Ecto neural progenitor cell (in vitro differentiated cells): Measurements from ENCODE around the gene FAM47A.

ENCODE experiments used
- DNase-seq: peaks from one replicate; pipeline ENCODE4 v3.0.0-alpha.2; 2018; ENCODE audit warnings: low spot score

FAM47A gene

DNA sequence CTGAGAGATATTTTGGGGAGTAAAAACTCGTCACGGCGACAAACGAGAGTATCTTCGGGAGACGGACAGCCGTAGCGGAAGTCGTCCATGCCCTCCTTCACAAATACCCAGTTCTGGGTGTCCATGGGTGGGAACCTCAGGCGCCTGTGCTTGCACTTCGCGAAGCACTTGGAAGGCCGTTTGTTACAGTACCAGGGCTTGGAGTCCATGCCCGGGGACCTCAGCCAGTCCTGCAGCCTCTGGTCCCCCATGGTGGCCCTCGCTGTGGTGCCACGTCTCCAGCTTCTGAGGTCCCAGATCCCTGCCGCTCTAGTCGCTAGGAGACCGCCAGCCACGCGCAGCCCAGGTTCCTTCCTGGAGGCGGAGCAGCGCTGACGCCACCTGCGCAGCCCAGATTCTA is at the start of gene FAM47A:
TSS of gene FAM47A (minus strand) at position 287 of the 400 bp plus-strand sequence. CDS start at position 251, 36 bp downstream.
- DNase-seq = no peak

- no peak for DNase-seq
These were observed 15.2 kb upstream of the FAM47A start for GRCh38 chrX:34147345-34147744.

DNA sequence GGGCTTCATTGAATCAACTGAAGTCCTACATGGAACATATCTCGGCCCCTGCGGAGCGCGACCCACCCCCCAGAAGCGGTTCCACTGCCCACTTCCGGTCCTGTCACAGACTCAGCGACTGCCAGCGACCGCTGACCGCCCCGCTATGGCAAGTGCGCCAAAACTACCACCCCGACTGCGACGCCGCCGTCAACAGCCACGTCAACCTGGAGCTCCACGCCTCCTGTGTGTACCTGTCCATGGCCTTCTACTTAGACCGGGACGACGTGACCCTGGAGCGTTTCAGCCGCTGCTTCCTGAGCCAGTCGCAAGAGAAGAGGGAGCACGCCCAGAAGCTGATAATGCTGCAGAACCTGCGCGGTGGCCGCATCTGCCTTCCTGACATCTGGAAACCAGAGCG is 14.8 kb upstream of the FAM47A start:
- no peak for DNase-seq

- DNase-seq = no peak
These were observed 12.1 kb upstream of the FAM47A start for GRCh38 chrX:34144246-34144645.

DNA sequence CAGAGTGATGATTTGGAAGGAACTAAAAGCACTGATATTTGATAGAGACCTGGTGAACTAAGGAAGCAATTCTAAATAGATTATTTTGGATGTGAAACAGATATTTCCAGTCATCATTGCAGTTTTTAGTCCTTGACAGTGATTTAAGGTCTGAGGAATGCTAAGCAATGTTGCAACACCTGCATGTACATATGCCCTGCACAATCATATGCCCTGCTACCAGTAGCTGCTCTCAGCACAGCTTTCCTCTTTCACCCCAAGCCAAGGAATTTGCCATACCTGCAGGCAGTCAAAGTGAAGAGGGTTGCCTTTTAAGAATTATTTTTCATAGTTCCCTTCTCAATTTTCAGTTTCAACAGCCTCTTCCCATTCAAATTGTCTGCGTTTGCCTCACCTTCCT is 8.7 kb upstream of the FAM47A start:
- DNase-seq = no peak

- no peak for DNase-seq
These were observed 952 bp downstream of the FAM47A start for GRCh38 chrX:34130980-34131744.

- DNase-seq = no peak
These were observed 1.6 kb downstream of the FAM47A start for GRCh38 chrX:34130501-34130900.

DNA sequence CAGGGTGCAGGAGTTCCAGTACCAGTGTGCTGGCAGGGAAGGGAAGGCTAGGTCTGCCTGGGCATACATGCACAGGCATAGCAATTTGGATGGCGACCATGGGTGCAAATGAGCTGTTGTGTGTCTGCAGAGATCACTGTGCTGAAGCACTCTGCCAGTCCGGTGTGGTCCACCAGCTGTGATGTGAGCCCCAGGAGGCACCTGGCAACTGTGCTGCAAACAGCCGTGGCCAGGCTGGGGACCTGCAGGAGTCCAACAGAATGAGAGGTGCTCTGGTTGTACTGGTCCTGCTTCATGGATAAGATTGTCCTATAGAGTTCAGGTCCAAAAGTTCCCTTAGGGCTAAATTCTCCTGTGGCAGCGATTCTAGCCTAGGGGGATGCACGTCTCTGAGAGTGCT is 6.1 kb downstream of the FAM47A start:
- DNase-seq = no peak

DNA sequence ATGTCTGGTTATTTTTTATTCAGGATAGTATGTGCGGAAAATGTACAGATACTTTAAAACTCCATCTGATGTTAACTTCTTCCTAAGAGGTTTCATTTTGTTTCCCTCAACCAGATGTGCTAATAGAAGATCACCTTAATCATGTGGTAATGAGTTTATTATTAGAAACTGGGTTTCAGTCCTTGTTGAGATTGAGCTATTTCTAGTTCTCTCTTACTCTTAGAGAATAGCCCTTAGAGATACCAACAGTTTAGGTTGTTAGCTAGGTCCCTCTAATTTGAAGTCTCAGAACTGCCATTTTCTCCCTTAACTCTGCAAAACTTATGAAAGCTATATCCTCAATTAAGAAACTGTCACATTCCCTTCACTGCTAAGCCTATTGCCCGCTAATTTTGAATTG is 13.0 kb downstream of the FAM47A start:
- no peak for DNase-seq

GRCh38 chrX:34112459-34112858 is 19.7 kb downstream of the FAM47A start:
- DNase-seq = no peak
